PC-3 (cell line): ENCODE measurements around the gene SCGN.

Experiments used
- CTCF ChIP-seq: fragments of 300-600 bp; sonication (generic); conservative IDR thresholded peaks from 2 replicates; pipeline ENCODE4 v1.5.1; 2017; ENCODE audit warnings: antibody characterized with exemption, low read depth, mild to moderate bottlenecking, low read length
- EZH2 ChIP-seq: fragments of 300-600 bp; sonication (generic); IDR thresholded peaks from one replicate; pipeline ENCODE4 v1.6.1; 2017; ENCODE audit warnings: antibody characterized with exemption, mild to moderate bottlenecking, low read length; ENCODE audit not compliant: unreplicated experiment
- EZH2phosphoT487 ChIP-seq: fragments of 300-600 bp; sonication (generic); IDR thresholded peaks from 2 replicates; pipeline ENCODE4 v1.6.1; 2018; ENCODE audit warnings: mild to moderate bottlenecking, antibody characterized with exemption, low read length, borderline replicate concordance

- TF ChIP-seq CTCF: no peak
- no peak for TF ChIP-seq EZH2
- no peak for TF ChIP-seq EZH2phosphoT487
Observed at GRCh38 chr6:25602674-25602982, 49.4 kb upstream of the SCGN start.
